ENCODE measurements around the gene TSEN15.
"Not testable (repeated sequence)": the region's sequence is repeated elsewhere in the genome, so short reads cannot be mapped to it uniquely, and the experiment has no call there.

Gene TSEN15

GRCh38 chr1:184032306-184032929, 19.1 kb upstream of the TSEN15 start:
- DNase-seq, result no peak

DNA sequence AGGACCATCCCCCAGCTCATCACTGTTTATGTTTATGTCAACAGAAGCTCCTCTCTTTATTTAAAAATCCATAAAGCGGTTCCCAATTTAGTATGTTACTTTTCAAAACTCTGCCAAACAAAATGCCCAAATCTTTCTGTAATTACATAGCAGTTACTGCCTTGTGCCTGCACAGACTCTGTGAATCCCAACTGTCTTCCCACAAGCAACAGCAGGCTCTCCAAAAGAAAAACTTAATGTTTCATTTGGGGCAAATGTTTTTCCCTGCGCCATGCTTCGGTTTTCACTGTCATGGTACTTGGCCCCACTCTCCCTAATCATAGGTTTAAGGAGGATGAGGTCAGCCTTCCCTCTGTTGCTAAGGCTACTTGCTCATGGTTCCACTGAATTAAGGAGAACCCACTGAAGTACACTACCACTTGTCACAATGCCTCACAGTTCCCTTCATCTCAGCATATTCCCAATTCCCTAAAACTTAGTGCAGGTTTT, 18.6 kb upstream of the TSEN15 start:
- no peak for DNase-seq

DNA sequence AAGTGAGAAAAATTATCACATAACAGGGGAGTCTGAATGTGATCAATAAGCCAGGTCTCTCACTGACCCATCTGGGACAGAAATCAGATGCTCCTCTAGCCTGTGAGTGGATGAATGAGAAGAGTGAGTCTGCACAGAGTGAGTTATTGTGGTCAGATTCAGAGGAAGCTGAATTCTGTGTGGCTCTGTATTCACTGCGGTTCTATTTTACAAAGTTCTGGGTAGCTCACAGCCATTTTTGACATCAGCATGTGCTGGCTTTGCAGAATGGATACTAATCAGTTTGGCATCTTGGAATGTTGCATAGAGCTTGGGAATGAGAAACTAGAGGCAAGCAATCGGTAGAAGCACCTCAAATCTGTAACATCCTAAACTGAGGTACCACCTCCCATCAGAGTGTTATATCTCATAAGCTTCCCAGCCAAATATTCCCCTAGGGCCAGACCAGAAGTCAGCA, 17.8 kb upstream of the TSEN15 start:
- DNase-seq, result no peak

- DNase-seq, result no peak
Measured at GRCh38 chr1:184034761-184035379, 16.7 kb upstream of the TSEN15 start.

- DNase-seq, result no peak
Measured at GRCh38 chr1:184035719-184036516, 15.6 kb upstream of the TSEN15 start.

DNA sequence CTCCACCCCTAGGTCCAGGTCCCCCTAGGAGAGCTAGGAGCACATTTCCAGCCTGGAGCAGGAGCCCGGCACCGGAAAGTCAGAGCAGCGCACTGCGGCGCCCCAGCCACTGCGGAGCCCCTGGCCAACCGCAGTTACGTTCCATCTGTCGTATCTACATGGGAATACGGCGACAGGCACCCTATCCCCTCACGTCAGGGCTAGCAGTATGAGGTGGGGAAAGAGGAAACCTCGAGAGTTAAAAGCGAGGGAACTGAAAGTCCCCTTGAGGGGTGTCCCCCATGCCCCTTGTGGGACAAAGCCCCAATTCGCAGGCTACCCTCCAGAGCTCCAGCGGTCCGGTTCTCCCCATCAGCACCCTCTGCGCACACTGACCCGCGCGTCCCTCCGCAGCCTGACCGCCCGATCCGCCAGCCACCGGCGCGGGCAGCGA, 15.0 kb upstream of the TSEN15 start:
- DNase-seq, result no peak

DNA sequence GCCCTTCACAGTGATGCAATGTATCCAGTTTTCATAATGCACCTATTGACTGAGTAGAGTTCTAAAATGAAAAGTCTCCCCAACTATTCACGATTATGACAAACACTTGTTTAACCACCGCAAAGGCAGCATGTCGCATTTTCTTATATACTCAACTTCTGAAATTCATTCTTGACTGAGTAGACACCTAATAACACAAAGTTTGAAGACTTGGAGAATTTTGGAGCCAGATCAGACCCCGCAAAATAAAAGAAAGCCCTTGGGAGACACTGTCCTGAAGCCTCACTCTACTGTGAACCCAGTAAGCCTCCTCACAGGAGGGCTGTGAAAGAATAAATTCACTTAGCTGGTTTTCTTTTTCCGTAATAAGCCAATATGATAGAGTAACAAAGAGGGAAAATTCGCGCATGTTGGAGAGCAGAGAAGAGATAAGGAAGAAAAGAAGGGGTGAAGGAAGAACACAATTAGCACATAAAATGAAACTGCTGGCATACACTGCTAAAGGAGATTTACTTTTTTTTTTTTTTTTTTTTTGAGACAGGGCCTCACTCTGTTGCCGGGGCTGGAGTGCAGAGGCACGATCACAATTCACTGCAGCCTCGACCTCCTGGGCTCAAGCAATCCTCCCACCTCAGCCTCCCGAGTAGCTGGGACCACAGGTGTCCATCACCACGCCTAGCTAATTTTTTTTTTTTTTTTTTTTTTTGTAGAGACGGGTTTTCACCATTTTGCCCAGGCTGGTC, 13.5 kb upstream of the TSEN15 start:
- no peak for DNase-seq

GRCh38 chr1:184039126-184039525, 12.4 kb upstream of the TSEN15 start:
- no peak for DNase-seq

DNA sequence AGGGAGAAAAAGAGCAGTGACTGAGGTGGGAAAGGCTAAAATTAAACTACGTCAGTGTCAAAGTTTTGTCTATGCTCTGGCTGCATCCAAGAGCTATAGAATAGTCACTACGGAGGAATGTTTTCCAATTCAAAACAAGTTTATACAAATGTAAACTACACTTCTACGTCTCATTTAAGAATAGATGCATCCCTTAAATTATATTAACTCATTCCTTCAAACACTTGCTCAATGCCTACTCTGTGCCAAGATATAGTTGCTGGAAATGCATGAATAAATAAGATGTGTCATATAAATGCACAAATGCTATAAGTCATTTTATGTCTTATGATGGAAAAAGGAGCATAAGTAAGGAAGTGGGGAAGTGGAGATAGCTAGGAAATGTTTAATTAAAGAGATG, 9.8 kb upstream of the TSEN15 start:
- no peak for DNase-seq

DNA sequence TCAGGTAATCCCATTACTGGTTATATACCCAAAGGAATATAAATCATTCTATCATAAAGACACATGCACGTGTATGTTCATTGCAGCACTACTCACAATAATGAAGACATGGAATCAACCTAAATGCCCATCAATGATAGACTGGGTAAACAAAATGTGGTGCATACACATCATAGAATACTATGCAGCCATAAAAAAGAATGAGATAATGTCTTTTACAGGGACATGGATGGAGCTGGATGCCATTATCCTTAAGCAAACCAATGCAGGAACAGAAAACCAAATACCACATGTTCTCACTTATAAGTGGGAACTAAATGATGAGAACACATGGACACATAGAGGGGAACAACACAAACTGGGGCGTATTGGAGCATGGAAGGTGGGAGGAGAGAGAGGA, 8.2 kb upstream of the TSEN15 start:
- not testable (repeated sequence) for DNase-seq

DNA sequence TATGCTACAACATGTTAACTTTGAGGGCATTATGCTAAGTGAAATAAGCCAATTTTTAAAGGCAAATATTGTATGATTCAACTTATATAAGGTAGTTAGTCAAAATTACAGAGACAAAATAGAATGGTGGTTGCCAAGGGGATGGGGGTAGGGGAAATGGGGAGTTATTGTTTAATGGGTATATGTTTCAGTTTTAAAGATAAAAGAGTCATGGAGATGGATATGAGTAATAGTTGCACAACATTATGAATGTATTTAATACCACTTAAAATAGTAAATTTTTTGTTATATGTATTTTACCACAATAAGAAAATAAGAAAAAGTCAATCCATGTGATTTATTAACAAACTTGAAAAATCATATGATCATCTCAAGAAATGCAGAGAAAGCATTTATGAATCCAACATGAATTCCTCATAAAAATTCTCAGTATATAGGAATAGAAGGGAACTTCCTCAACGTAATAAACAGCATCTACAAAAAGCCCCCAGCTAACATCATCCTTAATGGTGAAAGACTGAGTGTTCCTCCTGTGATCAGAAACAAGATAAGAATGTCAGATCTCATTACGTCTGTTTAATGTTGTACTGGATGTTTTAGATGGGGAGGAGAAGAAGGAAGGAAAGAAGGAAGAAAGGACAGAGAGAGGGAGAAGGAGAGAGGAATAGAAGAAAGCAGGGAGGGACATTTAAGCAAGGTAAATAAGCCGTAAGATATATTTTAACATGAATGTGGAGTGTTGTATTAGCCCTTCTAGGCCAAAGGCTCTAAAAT, 6.7 kb upstream of the TSEN15 start:
- no peak for DNase-seq

- DNase-seq, result not testable (repeated sequence)
Measured at GRCh38 chr1:184047541-184047940, 4.0 kb upstream of the TSEN15 start.

DNA sequence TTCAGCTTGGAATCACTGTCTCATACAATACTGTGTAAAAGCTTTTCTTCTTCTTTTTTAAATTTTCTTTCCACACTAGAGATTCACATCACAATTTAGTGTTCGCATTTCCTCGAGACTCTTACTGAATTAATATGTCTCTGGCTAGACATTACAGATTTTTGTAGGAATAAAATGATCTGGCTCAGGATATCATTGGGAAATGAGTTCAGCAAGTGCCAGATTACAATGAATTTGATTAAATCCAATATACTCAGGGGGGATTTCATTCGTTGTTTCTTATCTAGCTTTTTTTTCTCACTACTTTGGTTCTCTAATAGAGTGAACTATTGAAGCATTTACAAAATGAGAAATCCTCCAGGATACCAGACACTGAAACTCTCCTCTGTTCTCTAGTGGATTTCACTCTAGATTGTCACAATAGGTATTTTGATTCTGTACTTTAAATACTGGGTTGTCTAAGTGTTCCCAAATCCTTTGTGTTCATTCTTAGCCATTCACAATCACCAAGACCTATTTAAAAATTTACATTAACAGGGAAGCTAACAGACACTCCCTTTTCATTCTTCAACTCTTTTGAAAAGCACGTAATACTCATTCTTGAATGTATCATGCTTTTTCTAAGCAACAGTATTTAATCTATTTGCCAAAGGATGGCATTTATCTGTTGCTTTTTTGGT, 2.8 kb upstream of the TSEN15 start:
- DNase-seq, result no peak

GRCh38 chr1:184049291-184049690, 2.2 kb upstream of the TSEN15 start:
- no peak for DNase-seq

DNA sequence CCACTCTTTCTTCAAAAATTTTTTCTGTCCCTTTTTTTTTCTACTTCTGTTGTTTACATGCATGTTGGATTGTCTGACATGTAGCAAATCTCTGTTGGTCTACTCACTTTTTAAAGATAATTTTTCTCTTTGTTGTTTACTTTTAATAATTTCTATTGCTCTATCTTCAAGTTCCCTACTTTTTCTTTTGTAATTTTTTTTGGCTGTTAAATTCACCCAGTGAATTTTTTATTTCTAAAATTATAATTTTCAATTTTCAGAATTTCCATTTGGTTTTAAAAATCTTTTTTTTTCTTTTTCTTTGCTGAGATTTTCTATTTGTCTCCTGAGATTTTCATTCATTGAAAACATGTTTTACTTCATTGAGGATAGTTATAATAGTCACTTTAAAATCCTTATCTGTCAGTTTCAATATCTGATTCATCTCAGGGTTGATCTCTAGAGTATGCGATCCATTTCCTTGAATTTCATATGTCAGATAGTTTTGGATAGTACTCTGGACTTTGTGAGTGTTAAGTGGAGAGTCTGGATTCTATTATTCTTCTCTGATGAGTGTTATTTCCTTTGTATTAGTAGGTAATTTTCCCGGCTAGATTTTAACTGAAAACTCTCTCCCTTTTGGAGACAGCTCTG, 1.6 kb upstream of the TSEN15 start:
- DNase-seq, result no peak

DNA sequence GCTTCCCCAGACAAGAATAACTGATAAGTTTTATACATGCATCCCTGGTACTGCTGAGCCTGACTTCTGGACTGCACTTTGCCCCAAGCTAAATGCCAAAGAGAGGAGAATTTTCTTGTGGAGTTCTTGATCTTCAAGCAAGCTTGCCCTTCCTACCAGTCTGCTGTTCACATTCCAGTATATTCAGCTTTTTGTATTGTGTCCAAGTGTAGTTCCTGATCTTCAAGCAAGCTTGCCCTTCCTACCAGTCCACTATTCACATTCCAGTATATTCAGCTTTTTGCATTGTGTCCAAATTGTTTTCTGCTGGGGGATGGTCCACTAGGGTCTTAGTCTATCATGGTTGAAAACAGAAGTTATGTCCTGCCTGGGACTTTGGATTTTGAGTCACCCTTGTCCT, 894 bp upstream of the TSEN15 start:
- DNase-seq, result no peak

DNA sequence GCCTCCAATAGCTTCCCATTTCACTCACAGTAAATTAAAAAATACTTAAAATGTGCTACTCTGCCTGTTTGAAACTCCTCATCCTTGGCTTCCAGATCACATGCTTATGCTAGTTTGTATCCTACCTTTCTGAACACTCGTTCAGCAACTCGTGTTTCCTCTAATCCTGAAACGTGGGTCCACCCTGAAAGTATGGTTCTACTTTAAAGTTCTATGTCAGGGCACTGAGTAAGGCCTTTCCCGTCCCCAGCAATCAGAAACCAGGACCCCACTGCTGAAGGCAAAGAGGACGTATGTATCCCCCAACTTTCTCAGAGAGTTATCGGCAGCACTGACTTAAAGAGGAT, 419 bp upstream of the TSEN15 start:
- DNase-seq, result no peak

GRCh38 chr1:184052194-184052559, 647 bp downstream of the TSEN15 start:
- no peak for DNase-seq

DNA sequence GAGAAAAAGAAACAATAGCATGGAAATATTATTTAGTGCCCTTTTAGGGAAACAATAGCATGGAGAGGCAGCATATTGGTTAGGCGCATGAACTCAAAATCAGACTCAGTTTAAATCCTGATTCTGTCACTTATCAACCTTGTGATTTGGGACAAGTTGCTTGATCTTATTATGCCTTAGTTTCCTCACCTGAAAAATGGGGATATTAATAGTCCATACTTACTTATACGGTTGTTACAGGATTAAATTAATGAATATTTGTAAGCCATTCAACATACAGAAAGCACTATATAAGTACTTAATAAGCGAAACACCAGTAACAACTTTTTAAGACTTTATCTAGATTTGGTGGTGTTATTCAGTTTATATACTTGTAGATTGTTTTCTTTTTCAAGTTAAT, 1.2 kb downstream of the TSEN15 start:
- no peak for DNase-seq

- no peak for DNase-seq
Measured at GRCh38 chr1:184053881-184054280, 2.4 kb downstream of the TSEN15 start.

DNA sequence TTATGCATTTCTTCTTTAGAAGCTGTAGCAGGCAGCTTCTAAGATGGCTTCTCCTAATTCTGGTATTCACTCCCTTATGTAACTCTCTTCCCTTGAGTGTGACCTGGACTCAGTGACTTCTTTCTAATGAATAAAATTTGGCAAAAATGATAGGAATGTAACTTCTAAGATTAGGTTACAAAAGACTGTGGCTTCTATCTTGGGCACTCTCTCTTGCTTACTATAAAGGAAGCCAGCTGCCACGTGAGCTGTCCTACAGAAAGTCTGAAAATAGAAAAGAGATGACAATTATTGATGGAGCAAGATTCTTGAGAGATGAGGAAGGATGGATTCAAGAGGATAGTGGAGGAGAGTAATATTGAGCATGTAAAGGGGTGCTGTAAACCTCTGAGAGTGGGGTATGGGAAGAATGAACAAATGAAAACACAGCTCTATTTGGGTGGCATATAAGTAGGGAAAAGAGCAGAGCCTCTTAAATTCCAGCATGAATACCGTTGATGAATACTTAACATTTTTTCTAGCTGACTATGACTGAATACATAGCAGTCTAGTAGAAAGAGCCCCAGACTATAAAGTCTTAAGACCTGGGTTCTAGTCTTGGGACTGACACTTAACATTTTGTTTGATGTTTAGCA, 5.5 kb downstream of the TSEN15 start:
- no peak for DNase-seq

Data from CD4-positive, alpha-beta T cell treated with Interleukin-17A for 1 hour (primary cell).